Astrocyte of the cerebellum (primary cell): ENCODE results near the gene ZIC1.

Source experiments
- DNase-seq: peaks from one replicate; pipeline ENCODE4 v3.0.0-alpha.2; 2011; ENCODE audit warnings: low read depth
- H3K4me3 ChIP-seq: 2 replicates; pipeline ENCODE4 v1.5.1; 2011; ENCODE audit warnings: mild to moderate bottlenecking, low read depth, low read length, moderate library complexity
- in situ Hi-C: cut with HindIII; loops from 2 replicates; pipeline ENCODE4 v1.10.0; 2017; ENCODE audit warnings: low sequenced_read_pairs
- TF ChIP-seq, protein P1 (sequence below): IDR thresholded peaks from 2 replicates; pipeline ENCODE4 v1.5.1; 2012; ENCODE audit warnings: low read length, low read depth, moderate library complexity, mild to moderate bottlenecking; ENCODE audit errors: missing control alignments

Gene ZIC1

DNA sequence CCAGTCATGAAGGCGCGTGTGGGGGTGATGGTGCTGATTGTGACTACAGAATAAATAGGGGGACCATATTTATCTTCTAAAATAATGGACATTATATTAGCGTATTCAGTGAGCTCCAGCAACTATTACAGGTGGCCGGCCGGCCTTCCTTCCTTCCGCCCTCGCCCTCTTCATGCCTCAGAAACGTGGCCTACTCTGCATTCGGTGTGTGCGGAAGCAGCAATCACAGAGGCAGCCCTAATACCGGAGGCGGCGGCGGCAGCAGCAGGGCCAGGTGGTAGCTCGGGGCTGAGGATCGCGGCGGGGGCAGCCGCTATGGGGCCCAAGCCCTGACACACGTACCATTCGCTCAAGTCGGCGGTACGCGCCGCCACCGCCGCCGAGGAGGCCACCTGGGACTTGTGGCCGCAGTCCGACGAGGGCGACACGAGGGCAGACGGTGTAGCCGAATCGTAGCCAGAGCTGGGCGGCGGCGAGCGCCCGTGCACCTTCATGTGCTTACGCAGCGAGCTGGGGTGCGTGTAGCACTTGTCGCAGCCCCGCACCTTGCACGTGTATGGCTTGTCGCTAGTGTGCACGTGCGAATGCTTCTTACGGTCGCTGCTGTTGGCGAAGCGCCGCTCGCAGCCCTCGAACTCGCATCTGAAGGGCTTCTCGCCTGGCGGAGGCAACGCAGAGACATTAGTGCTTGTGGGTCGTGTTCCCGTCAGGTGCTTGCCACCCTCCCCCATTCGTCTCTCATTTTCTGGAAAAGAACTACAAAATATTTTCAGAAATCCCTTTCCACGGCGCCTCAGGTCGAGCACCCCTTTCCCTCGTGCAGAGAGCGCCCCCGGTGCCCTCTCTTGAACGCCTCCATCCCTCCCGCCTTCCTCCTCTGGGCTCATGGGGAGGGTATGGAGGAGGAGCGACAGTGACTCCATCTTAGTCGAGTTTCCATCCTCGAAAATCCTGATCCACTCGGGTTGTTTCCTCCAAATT is 18.3 kb upstream of the ZIC1 start:
- in situ Hi-C loops, result loop anchor here (25.0 kb wide), 1 partner anchor 579 kb away; no protein-coding TSS in a partner anchor
- H3K4me3 ChIP-seq, result peak overlapping the region; percentile 82
- no peak for DNase-seq
- TF ChIP-seq, protein P1, sequence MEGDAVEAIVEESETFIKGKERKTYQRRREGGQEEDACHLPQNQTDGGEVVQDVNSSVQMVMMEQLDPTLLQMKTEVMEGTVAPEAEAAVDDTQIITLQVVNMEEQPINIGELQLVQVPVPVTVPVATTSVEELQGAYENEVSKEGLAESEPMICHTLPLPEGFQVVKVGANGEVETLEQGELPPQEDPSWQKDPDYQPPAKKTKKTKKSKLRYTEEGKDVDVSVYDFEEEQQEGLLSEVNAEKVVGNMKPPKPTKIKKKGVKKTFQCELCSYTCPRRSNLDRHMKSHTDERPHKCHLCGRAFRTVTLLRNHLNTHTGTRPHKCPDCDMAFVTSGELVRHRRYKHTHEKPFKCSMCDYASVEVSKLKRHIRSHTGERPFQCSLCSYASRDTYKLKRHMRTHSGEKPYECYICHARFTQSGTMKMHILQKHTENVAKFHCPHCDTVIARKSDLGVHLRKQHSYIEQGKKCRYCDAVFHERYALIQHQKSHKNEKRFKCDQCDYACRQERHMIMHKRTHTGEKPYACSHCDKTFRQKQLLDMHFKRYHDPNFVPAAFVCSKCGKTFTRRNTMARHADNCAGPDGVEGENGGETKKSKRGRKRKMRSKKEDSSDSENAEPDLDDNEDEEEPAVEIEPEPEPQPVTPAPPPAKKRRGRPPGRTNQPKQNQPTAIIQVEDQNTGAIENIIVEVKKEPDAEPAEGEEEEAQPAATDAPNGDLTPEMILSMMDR, result no peak

DNA sequence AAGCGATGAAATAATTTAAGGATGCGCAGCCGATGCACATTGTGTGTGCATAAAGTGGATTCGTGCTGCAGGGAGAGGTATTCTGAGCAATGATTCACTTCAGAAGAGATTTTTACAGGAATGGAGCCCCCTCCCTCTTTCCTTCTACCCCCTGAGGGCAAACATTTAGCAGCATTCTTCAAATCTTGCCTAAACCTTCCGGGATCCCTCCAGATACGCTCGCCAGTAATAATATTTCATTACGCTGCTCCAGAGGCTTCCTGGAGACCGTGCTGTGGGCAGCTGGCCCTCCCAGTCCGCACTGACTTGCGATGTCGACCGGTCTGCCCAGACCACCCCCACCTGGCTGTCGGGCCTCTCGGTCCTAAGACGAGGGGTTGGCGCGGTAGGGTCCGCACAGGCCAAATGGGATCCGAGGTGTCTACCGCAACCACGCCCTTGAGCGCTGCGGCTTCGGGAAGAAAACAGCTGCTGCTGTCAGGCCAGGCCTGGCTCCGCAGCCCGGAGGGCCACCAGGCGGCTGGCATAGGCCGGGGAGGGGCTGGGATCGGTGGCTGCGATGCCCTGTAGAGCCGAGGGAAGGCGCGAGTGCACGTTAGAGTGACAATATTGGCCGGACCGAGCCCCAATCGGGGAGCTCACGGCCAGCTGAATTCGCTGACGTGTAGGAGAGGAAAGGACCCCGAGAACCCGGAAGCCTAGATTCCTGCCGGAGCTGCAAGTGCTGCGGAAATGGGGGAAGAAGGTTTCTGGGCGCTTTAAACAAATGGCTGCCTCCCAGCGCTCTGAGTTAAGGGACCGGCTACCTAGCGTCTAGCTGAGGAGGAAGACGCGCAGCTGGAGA is 17.2 kb upstream of the ZIC1 start:
- in situ Hi-C loops, result loop anchor here (25.0 kb wide), 1 partner anchor 580 kb away; no protein-coding TSS in a partner anchor
- peak overlapping the region; percentile 82 for H3K4me3 ChIP-seq
- TF ChIP-seq, protein P1, result peak; percentile 44
- DNase-seq, result peak; percentile 86

DNA sequence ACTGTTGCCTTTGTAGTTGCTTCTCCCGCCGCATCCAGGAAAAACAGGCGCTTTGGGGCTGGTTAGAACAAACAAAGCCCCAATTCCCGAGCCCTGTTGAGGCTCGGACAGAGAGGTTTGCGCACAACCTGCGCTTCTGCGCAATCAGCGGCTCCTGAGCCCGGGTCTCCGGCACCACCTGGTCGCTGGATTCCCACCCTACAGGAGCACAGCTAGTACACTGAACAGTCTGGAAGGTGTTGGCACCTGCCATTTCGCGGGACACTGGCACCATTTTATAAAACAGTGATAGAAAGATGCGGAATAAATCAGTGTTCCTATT is 16.6 kb upstream of the ZIC1 start:
- TF ChIP-seq, protein P1, result no peak
- no peak for DNase-seq
- in situ Hi-C loops, result loop anchor here (25.0 kb wide), 1 partner anchor 580 kb away; no protein-coding TSS in a partner anchor
- peak overlapping the region; percentile 82 for H3K4me3 ChIP-seq

DNA sequence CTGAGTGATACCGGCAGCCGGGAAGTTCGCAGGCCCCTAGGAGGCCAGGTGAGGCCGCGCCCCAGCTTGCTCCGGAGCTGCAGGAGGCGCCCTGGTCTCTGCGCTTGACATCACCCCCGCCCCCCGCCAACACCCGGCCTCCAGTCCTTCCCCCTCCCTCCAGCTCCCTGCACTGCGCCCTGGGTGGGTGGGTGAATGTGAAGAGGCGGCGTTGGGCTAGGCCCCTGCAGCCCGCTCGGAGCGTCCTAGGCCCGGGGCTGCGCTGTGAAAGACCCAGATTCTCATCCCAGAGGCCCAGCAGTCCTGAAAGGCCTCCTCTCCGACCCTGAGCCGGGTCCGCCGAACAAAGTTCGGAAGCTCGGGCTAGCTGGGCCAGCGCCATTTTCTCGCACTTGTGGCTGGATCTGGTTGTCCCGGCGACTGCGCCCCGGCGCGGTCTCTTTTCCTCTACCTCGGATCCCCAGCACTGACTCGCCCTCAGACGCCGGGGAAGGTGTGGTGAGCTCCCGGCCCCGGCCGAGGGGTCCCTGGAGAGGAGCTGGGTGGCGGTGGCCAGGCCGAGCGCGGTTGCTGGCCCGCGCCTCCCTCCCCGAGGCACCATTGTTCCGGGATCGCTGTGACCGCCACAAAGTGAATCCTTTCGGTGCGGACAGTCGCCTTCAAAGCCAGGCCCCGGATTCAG is 15.8 kb upstream of the ZIC1 start:
- TF ChIP-seq, protein P1, result no peak
- in situ Hi-C loops, result loop anchor here (25.0 kb wide), 1 partner anchor 581 kb away; no protein-coding TSS in a partner anchor
- H3K4me3 ChIP-seq, result peak overlapping the region; percentile 82
- no peak for DNase-seq

DNA sequence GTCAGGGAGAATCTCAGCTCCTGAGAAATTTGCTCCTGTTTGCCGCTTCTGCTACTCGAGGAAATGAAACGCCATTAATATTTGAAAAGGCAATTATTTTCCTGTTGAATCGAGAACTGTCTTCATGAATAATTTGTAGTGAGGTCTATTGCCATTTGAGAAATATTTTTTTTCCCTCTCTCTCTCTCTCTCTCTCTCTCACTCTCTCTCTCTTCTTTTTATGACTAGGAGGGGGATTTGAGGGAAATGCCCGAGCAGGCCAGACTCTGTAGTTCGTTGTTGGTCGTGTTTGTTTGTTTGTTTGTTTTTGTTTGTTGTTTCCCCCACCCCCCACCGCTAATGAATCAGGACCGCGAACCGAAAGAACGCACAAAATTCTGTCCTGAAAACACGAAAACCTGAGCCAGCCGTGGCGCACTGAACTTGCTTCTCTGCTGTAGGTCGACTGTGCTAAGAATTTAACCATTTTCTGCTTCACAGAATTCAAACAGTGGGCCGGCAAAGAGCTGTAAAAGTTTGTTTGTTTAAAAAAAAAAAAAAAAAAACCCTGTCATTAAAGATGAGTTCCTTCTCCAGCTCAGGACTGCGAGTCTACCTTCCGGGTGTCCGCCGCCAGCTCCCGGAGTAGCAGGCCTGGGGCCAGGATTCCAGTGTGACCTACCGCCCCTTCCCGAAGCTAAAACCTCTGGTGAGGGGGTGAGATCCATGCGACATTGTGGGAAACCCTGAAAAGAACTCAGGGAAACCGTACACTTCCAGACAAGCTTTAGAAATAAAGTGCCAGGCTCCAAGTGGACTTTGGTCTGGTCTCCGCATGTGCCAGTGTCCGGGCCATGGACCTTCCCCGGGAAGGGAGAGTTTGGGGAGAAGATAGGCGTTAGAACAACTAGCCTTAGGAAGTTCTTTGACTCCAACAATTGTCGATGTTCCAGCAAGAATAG is 15.0 kb upstream of the ZIC1 start:
- TF ChIP-seq, protein P1, result no peak
- H3K4me3 ChIP-seq, result peak overlapping the region; percentile 82
- no peak for DNase-seq
- in situ Hi-C loops, result loop anchor here (25.0 kb wide), 1 partner anchor 582 kb away; no protein-coding TSS in a partner anchor
